Hippocampal formation (tissue), 2 donors: ENCODE measurements around the gene POU2AF1.

Experiments
- DNase-seq, 2 donors: peaks; one replicate each; lab custom pipeline; 2025; lab: John Stamatoyannopoulos, UW

The POU2AF1 gene, protein sequence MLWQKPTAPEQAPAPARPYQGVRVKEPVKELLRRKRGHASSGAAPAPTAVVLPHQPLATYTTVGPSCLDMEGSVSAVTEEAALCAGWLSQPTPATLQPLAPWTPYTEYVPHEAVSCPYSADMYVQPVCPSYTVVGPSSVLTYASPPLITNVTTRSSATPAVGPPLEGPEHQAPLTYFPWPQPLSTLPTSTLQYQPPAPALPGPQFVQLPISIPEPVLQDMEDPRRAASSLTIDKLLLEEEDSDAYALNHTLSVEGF

DNA sequence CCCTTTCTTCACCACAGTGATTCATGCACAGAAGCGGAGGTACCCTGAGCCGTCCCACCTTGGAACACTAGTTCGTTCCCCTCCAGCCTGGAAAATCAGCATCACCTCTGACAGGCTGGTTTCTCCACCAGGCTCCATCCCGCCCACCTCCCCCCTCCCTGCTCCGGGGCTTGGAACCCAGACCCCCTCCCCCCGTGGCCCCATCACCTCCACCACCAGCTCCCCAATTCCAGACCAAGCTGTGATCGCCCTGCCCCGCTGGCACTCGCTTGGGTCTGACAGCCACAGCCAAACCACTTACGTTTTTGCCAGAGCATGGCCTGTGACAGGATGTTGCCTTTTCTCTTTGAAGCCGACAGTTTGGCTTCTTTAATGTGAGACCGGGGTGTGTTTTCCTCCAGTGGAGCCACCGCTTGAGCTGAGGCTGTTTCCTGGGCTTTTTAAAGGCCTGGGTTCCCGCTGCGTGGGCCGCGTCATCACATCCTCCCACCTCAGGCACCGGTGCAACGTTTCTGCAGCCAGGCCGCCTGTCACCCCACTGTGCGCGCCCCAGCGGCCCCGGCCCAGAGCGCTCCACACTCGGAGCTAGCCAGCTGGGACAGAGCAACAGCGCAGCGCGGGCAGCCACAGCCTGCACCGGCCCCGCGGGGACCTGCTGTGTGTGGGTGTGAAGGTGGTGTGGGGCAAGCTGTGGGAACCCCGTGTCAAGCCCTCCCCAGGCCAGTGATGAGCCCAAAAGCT lies at the start of gene POU2AF1:
Gene POU2AF1, minus strand, starts transcription at position 415 of the 741 bp plus-strand sequence. Its CDS starts 98 bp downstream, at position 317.
- no peak for DNase-seq

DNA sequence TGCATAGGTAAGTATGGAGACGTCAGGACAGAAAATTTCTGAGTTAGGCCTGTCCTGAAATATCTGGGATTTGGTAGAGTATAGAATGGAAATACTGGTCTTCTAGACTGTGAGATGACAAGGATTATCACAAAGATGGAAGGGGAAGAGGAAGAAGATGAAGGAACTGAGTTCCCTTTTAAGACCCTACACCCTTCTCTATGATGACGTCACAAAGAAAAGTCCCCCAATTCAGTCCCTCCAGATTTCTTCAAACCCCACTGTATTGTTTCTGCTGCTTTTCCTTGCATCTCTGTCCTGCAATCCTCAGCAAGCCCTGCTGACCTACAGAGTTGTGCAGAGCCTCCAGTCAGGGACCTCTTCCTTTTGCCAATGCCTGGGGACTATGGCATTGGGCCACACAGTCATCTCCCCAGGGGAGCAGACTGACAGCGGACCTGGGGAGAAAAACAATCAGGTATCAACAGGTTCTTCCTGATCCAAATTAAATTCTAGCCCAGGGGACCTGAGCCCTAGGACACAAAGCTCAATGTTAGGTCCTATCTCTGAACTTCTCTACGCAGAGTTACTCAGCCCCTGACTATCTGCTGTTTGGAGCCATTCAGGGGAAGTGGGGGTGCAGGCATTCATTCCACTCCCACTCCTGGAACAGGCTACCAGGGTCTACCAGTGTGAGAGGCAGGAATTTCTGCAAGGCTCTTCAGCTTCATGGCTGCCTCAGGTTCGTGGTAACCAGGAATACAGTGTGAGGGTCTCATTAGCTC lies 49.2 kb upstream of the POU2AF1 start:
- DNase-seq, result no peak

DNA sequence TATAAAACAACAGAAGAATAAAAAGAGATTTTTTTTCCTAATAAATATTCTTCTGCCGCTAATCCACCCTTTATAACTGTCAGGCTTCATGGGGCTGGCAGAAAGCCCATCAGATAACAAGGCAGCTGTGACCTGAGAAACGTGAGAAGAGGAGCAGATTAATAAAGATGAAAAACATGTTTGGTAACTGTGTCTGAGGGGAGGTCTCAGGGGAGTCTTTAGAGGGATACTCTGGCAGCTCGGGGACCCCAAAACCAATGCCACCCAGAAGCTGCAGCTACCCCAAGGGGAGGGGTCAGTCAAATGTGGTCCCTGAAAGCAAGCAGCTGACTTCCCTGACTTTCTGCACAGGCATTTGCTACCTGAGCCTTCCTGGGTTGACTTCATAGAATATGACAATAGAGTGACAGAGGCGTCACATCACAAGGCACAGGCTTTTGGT lies 48.4 kb upstream of the POU2AF1 start:
- no peak for DNase-seq

DNA sequence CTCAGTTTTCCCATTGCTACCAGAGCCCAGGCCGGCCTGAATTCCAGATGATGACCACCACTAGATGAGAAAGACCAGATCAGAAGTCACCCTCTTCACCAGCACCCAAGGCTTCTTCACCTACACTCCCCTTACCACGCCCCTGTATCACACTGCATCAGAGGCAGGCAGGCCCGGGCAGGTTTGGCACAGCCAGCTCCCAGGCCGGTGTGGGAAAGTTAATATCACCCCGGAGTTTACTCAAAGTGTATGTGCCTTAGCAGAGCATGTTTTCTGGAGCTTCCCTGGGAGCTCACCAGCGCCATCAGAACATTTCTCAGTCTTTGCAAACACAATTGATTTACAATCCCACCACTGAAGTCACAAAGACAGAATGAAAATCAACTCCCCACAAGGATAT lies 47.5 kb upstream of the POU2AF1 start:
- DNase-seq, result no peak

DNA sequence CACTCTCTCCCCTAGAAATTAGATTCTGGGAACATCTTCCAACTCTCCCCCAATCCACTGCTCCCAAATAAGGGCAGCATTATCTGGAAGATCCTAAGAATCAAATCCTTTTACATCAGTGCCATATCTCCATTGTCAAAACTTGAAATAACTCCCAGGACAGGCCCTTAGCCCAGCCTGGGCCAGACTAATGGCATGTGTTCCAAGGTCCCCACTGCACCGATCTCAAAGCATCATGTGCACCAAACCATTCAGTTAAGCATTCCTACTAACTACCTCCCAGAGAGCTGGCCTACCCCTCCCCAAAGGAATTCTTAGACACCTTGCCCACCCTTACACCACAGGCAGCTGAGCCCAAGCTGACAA lies 44.2 kb upstream of the POU2AF1 start:
- DNase-seq, result no peak

DNA sequence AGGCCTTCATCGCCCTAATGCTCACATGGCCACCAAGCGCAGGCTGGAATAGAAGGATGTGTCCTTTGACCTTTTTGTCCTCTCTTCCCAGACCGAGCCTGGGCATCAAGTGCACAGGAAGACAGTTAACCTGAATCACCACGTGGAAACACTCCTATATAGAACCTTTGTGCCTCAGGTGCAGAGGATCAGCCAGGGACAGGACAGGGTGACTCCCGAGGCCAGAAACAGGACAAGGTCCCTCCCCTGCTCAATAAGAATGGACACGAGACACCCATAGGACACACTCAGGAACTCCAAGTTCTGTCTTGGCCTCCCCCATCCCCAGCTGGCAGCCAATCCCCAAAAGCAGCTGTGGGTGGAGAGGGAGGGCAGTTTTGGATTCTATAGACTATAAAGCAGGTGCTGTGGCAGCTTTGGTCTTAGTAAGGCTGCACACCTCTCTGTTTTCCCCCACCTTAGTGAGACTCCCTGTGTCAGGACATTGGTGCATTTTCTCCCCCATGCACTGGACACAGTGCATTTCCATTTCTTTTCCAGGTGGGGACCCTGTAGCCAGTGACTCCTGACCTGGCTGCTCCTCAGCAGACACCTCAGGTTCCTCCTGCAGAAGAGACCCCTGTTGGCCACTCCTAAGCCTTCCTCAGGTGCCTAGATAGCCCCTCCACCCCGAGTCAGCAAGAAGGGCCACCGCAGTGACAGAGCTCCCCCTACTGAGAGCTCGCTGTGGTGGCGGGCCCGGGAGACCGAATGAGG lies 43.6 kb upstream of the POU2AF1 start:
- peak in 1 of 2 donors; percentile 48 for DNase-seq

DNA sequence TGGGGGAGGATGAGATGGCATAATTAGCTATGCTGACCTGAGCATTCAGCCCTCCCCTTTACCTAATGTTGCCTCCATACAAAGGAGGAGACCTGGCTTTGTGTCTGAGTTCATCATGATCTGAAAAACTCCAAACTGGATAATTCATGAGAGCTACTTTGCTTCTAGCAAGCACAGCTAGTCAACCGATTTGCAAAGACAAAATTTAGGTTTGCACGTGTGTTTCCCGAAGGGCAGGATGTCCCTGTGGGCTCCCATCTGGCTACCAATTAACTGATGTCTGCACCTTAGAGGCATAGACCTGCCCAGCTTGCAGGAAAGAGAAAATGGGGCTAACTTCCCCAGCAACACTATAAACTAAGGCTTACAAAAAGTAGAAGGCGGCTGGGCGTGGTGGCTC lies 42.2 kb upstream of the POU2AF1 start:
- no peak for DNase-seq

DNA sequence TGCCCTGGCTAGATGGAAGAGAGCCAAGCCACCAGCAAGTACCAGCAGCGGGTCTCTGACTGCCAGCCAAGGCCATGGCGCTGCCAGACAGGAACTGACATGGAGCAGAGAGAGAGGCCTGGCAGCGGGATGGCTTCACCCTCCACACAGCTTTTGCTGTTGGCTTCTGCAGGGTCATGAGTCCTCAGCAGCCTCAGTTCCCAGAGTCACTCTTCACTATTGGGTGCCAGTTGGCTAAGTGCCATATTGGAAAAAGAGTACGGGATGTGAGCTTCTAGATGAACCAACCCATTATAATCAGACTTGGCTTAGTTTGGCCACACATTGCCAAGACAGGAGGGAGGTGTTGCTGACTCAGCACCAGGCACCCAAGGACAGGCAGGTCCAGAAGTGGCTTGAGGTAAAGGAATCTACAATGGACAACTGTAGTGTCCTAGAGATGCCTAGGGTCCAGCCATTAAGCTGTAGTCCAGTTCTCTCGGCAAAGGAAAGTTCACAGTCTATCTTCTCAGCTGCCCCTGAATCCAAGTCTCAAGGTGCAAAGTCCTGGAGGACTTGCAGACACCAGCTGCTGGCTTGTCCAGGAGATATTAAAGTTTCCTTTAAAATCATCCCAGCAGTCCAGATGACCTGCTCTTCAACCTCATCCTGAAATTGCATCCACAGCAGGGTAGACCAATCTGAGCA lies 40.7 kb upstream of the POU2AF1 start:
- DNase-seq, result peak; percentile 44 to 45

DNA sequence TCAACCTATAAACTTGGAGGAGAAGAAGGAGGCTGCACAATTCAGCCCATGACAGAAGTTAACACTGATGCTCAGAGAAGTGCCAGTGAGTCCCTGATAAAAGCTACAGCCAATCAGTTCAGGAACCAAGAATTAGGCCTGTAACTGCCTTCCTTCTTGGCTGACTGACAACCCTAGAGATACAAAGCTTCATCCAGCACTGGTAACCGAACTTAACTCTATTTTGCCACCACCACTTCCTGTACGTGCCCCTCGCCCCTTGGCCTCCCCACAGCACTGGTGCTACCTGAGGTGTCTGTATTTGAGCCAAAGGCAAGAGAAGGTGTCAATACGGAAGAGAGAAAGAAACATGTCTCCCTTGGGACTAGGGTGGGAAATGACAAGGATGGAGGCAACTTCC lies 40.1 kb upstream of the POU2AF1 start:
- no peak for DNase-seq

DNA sequence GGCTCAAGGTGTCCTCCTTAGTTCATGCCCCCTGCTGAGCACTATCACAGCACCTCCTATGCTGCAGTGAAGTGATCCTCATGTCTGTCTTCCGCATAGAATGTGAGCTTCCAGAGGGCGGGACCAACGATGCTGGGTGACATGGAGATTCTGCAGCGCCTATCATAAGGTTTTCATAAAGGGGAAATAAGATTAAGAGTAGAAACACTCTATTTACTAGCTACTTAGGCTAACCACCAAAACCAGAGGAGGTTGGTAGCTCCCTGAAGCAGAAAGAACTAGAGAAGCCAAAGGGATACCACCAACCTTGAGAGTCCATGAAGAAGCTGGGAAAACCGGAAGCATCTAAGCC lies 39.3 kb upstream of the POU2AF1 start:
- DNase-seq, result no peak

DNA sequence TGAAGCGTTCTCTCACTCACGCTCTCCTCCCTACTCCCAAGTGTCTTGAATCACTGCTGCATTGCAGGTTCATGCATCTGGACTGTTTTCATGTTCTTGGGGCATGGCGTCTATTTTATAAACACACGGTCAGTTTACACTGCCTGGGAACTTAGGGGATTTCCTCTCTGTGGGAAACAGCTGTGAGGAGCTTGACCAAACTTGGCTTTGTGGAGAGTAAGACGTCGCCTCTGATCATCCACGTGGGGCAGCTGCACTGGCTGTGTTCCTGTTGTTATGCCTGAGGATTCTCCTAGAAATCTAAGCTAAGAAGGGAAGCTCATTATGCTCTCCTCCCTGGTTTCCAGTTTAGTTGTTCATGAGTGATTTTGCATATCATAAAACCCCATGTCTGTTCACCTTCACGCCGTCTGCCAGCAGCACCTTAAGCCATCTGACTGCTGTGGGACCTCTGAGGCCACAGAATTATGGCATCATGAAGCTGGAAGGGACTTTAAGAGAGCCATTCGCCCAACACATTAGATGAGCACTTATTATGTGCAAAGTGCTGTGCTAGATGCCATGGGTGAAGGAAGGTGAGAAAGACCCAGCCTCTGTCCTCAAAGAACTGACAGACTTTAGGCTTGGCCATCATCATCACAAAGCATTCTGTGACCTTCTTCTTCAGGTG lies 38.8 kb upstream of the POU2AF1 start:
- DNase-seq, result no peak

DNA sequence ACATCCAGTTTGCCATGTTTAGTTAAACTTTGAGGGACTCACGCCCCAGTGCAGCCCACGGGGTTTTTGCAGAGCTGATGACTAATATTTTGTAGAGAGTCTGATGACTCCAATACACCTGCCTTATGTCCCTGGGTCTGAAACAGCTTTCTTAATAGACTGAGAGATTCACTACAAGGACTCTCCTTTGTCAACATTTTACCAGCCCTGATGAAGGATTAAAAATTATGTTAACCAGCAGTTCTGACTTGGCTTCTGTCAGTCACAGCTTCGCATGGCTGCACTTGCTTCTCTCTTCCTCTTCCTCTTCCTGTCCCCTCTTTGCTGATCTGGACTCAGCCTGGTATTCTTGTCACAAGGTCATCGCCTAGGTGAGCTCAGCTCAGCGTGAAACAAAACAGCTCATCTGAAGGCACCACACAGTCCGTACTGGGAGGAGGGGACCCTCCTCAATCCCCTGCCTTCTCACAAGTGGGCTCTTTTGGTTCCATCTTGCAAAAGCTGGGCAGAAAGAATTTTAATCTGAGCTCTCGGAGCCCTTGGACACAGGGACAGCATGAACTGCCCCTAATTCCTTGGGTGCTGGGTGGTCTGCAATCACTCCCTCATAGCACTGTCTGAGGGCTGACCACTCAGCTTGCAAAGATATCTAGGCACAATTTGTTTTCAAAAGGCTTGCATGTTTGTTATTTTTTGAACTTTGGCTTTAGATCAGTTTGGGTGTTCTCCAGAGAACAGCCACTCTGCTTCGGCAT lies 38.1 kb upstream of the POU2AF1 start:
- DNase-seq, result no peak

DNA sequence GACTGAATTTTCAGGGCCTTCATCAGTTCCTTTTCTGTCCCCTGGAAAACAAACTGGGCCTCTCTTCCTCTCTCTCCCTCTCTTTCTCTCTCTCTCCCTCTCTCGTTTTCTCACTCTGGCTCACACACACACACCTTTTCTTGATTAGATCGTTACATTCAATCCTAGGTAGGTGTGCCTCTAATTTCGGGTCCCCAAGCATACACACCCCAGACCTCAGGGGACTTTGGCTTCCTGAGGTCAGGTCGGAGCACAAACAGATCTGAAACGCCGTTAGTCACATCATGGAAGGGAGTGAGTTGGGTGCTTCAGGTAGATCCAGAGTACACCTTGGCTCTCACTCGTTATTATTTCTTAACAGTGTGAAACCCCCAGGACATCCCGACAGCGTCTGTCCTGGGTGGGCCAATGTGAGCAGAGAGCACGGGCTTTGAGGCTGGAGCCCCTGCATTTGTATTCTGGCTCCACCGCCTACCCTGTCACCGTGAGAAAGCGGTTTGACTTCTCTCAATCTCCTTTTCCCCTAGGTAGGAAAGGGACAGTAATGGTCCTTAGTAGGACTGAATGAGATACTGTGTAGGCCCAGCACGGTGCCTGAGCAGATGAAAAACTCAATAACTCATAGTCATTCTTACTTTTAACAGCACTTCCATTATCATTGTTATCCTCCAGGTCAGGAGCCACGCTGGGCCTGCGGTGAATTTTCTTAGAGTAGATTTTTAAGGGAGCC lies 37.3 kb upstream of the POU2AF1 start:
- no peak for DNase-seq

DNA sequence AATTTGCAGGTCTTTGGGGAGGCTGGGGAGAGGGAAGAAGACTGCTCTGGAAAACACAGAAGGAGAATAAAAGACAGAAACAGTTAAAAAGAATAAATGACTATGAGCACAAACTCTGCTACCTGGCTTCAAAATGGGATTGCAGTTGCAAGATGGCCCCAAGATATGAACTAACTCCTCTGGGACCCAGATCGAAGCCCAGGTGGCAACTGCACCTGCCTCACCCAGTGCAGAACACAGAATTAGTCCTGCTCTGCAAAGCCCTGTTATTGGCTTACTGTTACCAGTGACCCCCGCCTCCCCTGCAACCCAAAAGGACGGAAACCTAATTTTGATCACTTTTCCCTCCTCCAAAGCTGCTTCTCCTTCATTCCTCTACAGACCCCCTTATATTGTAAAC lies 35.9 kb upstream of the POU2AF1 start:
- DNase-seq, result no peak

DNA sequence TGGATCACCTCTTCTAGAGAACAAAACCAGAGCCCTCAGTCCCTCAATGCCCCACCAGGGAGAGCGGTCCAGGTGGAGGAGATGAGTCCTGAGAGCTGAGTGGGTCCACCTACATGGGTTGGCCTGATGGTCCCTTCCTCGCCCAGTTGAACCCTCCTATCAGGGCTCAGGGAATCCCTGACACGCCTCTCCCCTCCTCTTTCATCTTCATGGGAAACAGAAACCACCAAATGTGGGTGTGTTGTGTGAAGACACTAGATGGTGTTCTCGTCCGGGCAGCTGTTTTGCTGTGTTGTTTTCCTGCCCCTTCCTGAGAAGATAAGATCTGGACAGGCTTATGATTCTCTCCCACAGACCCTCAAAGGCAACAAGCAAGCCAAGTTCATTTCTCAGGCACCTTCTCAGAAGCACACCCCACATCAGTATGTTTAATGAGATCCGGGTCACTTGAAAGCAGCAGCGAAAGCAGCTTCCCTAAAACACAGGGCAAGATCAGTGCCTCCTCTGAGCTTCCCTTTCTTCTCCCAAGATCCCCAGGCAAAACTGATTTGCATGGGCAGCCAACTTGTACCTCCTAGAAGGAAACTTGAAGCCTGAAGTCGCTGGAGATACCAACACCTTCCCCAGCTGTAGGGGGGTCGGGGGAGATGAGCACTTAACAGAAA lies 35.3 kb upstream of the POU2AF1 start:
- no peak for DNase-seq

DNA sequence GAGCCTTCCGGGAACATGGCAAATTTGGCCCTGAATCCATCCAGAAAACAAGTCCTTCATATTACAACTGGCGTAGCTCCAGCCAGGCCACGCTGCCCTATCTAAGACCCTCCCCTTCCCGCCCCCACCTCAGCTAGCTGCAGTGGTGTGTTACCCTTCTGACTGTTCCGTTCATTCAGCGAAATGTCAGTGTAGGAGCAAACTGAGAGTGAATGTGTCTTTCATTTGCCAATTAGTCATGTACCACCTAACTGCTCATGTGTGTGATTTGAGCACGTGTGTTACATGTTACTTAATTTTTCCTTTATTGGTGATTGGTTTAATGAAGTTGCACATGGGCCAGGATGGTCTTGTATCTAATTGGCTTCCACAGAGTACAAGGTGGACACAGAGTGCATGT lies 34.8 kb upstream of the POU2AF1 start:
- no peak for DNase-seq

DNA sequence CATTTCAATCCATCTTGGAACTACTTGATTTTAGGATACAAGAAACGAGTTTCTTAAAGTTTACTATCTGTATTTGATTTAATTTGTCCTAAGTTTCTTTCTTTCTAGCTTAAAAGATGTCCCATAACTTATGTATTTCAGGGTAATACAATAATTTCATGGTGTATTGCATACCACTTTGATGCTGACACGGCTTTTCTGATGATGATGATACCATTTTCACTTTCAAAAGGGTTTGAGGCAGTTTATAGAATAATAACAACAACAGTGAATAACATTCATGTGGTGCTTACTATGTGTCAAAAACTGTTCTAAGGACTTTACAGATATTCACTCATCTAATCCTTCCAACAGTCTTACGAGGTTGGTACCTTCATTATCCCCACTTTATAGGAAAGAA lies 33.2 kb upstream of the POU2AF1 start:
- no peak for DNase-seq

DNA sequence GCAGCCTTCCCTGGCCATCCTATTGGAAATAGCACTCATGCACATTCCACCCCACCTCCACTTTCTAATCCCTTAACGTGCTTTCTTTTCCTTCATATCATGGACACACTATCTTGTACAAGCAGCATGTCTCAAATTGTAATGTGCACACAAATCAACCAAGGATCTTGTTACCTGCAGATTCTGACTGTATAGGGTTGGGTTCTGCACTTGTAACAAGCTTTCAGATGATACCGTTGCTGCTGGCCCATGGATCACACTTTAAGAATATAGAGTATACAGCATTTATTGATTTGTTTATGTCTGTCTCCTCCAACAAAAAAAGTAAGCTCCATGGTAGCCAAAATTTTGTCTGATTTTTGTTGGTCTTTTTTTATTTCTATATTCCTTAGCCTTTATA lies 32.4 kb upstream of the POU2AF1 start:
- DNase-seq, result no peak

DNA sequence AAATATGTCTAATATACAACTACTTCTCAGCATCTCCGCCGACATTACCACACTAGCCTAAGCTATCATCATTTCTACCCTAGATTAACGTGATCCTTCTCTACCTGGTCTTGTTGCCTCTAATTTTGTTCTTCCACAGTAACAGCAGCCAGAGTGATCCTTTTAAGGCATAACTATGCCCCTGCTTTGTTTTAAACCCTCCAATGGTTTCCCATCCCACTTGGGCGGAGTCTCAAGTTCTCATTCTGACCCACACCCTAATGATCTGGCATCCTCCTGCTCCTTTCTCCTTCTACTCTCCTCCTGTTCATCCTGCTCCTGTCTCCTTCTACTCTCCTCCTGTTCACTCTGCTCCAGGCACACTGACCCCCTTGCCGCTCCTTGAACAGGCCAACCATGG lies 31.9 kb upstream of the POU2AF1 start:
- DNase-seq, result no peak
